Measurements from ENCODE around the gene ACVR1B.
"Not testable (repeated sequence)": the region's sequence is repeated elsewhere in the genome, so short reads cannot be mapped to it uniquely, and the experiment has no call there.

Gene ACVR1B

DNA sequence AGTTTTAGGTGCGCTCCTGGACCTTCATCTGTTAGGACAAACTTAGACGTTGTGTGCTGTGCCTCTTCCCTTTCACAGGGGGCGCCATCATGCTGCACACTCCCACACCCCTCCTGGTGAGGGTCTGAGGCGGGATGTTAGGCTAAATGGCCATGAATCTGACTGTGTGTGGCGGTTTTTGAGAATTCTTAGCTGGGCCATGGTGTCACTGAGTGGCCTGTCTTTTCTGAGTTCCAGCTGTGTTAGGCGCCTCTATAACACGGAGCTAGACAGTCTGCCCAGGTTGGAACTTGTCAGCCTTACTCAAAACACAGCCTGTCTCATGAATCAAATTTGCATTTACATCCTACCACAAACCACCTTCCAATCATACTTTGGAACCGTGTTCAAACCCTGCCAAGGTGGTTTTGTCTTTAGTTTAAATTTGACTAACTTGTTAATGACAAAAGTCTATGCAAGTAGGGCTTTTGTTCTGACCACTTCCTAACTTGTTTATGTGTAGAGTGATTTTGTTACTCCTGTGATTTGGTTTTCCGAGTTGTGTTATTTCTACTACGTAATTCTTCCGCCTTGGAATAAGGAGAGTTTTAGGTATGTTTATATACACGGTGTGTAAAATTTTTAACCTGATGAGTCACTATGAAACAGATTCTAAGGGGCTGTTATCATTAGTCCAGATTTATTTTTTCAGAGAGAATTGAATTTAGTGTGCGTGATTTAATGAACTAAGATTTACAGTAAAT is 19.6 kb downstream of the ACVR1B start:
- DNase-seq (ENCODE audit: low spot score): no peak

DNA sequence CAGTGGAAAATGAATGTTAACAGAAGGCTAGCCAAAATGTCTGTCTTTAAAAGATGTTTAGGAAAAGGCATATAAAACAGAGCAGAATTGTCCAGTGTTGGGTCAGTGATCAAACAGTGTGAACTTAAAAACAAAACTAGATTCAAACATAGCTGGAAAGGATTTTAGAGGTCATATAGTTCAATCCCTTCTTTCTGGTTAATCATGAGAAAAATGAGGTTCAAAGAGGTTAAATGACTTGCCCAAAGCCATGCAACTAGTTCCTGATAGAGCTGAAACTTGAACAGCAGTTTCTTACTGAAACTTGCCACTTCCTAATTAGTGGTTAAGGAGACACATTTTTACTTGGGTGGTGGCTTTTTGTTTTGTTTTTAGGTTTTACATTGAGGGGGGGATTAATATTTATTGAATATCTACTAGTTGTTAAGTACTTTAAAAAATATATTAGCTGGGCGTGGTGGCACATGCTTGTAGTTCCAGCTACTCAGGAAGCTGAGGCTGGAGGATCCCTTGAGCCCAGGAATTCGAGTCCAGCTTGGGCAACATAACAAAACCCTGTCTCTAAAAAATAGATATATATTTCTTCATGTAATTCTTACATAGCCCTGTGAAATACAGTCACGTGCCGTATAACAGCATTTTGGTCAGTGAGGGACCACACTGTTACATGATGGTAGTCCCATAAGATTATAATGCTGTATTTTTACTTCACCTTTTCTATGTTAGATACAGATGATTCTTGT is 20.4 kb downstream of the ACVR1B start:
- no peak for DNase-seq (ENCODE audit: low spot score)

DNA sequence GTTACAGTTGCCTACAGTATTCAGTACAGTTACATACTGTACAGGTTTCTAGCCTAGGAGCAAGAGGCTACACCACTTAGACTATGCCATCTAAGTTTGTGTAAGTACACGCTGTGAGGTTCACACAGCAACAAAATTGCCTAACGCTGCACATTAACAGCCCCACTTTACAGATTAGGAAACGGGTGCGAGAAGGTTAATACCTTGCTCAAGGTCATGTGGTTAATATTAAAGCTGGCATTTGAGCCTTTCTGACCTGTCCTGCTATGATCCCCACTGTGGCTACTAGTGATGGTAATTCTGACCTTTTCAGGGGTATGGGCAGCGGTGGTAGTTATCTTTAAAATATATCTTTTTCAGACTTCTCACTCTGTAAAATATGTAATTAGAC is 20.9 kb downstream of the ACVR1B start:
- DNase-seq (ENCODE audit: low spot score): no peak

DNA sequence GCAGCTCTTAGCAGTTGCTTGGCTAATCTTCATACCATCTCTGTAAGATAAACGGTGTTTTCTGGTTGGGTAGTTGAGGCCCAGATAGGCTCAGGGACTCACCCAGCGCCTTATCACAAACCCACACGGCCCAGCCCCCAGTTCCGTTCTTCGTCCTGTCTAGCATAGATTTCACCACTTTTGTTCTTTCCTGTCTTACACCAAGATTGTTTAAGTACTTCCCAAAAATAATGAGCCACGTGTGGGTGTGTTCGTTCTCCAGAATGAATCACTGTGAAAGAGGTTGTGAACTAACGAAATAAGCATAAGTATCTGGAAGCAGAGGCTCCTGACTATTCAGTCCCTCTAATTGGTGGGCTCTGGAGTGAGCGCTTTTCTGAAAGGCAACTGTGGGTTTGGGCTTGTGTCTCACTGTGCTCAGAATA is 21.4 kb downstream of the ACVR1B start:
- no peak for DNase-seq (ENCODE audit: low spot score)

DNA sequence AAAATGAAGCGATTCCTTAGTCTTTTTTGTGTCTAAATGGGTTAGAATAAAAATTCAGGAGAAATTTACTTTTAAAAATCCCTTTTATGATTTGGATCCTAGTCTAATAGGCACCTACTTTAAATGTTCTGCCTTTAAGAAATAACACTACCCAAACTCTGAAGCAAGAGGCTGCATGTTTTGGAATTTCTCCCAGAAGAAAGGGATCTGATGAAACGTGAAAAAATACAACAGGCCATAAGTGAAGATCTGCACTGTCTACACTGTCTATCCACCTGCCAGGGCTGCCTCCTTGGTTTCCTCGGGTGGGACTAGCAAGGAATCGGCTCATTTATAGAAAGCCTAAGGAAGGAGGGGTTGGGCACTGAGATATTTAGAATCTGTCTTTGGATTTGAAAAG is 22.1 kb downstream of the ACVR1B start:
- no peak for DNase-seq (ENCODE audit: low spot score)

DNA sequence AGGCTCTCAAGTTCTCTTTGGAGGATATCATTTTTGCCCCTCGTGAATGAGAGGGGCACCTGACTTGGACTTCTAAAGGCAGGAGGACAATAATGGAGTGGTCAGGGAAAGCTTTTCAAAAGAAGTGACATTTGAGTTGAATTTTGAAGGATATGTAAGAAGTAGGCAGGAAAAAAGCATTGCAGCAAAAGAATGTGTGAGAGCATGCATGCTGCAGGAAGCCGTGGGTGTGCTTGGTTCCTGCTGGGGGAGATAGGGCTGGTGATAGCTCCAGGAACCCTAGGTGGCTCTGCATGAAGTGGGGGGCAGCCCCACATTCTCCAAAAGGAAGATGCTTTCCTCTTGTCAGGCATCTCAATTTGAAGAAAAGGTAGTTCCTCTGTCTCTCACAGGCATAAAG is 23.1 kb downstream of the ACVR1B start:
- no peak for DNase-seq (ENCODE audit: low spot score)

DNA sequence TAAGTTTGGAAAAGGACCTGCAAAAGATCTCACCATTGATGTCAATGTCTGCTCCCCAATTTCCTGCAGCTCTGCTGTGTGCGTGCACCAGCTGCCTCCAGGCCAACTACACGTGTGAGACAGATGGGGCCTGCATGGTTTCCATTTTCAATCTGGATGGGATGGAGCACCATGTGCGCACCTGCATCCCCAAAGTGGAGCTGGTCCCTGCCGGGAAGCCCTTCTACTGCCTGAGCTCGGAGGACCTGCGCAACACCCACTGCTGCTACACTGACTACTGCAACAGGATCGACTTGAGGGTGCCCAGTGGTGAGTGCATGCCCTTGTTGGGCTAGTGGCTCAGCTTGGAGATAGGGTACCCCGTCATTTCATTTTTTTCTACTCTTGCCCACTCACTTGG is 23.7 kb downstream of the ACVR1B start:
- no peak for DNase-seq (ENCODE audit: low spot score)

DNA sequence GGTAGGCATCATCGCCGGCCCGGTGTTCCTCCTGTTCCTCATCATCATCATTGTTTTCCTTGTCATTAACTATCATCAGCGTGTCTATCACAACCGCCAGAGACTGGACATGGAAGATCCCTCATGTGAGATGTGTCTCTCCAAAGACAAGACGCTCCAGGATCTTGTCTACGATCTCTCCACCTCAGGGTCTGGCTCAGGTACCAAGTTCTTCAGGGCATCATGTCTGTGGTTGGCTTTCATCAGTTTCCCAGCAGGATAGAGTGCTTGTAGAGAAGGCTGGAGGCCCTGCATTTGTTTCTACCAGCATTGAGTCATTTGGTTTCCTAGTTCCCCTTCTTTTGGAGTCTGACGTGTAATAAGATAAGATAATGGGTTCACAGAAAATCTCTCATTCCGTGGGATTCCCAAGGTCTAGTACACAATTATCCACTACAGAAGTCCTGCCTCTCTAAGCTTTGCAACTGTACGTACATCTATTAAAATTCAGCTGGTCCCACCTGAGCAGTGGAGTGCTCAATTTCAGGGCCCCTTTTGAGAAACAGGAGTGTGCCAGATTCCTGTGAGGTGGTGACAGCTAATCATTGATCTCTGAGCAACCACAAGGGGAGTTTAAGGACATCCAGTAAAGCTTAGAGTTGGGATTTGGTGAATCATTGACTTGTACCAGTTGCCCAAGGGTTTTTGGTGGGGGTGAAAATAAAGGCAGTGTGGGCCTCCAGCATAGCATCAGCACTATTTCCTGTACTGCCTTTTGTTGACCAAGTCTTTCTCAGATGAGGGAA is 25.1 kb downstream of the ACVR1B start:
- no peak for DNase-seq (ENCODE audit: low spot score)

DNA sequence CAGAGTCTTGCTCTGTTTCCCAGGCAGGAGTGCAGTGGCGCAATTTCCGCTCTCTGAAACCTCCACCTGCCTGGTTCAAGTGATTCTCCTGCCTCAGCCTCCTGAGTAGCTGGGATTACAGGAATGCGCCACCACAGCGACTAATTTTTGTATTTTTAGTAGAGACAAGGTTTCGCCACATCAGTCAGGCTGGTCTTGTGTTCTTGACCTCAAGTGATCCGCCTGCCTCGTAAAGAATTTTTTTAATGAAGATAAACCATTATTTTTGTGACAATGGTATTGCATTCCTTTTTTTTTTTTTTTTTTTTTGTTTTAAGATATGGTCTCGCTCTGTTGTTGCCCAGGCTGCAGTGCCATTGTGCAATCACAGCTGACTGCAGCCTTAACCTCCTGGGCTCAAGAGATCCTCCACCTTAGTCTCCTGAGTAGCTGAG is 25.8 kb downstream of the ACVR1B start:
- DNase-seq (ENCODE audit: low spot score): no peak

DNA sequence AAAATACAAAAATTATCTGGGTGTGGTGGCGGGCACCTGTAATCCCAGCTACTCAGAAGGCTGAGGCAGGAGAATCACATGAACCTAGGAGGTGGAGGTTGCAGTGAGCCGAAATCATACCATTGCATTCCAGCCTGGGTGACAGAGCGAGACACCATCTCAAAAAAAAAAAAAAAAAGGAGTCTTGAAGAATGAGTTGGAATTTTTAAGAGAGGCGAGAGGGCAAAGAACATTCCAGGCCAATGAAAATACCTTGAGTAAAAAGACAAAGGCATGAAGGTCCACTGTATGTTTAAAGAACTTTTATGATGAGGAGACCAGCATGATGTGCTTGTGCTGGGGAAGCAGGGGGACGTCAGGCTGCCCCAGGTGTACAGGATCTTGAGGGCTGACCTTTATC is 27.8 kb downstream of the ACVR1B start:
- not testable (repeated sequence) for DNase-seq (ENCODE audit: low spot score)

DNA sequence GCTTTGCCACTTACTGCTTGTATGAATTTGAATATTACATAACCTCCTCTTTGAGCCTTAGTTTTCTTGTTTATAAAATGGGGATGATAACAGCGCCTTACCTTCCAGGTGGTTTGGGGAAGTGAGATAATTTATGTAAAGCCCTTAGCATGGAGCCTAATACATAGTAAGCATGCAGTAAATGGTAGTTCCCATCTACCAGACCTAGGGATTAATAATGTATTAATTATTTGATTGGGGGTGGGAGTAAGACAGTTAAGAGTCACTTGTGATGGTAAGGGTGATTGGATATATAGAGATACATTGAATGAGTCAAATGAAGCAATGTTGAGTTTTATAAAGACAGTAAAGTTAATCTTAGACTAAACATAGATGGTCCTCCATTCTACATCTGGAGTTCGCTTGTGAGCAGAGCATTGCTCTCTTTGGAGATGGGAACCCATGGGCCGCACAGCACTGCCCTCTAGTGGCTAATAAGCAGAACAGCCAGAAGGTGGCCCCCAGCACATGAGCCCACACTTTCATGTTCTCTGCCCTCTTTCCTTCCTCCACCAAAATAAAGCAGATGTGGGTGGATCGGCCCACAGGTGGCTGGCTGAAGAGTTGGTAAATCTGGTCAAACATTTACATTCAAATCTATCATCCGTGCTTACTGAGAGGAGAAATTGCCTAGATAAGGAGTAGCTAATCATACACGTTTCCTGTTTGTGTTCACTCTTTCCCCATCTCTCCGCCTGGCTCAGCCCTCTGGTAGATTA is 28.7 kb downstream of the ACVR1B start:
- peak; percentile 75 for DNase-seq (ENCODE audit: low spot score)

DNA sequence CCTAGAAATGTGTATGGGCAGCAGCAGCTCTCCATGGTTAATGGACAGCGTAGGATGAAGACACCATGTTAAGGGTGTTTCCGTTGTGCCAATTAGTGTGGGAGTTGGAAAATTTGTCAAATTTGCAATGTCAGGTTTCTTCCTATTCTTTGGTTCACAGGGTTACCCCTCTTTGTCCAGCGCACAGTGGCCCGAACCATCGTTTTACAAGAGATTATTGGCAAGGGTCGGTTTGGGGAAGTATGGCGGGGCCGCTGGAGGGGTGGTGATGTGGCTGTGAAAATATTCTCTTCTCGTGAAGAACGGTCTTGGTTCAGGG is 29.3 kb downstream of the ACVR1B start:
- DNase-seq (ENCODE audit: low spot score): no peak

DNA sequence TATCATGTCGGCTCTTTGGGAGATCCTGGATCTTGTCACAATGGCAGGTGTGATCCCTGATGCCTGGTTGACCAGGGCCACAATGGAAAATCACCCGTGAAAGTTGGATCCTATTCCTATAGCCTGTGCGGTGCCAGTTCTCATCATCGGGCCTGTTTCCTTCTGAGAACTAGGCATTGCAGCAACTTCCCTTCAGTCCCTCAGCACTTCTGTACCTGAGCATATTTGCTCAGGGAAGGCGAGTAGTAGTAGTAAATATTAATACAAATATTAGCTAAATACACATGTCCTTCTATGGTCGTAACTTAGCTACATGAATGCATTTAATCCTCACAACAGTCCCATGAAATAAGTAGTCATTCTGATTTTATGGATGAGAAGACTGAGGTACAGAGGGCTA is 33.2 kb downstream of the ACVR1B start:
- DNase-seq (ENCODE audit: low spot score): no peak

DNA sequence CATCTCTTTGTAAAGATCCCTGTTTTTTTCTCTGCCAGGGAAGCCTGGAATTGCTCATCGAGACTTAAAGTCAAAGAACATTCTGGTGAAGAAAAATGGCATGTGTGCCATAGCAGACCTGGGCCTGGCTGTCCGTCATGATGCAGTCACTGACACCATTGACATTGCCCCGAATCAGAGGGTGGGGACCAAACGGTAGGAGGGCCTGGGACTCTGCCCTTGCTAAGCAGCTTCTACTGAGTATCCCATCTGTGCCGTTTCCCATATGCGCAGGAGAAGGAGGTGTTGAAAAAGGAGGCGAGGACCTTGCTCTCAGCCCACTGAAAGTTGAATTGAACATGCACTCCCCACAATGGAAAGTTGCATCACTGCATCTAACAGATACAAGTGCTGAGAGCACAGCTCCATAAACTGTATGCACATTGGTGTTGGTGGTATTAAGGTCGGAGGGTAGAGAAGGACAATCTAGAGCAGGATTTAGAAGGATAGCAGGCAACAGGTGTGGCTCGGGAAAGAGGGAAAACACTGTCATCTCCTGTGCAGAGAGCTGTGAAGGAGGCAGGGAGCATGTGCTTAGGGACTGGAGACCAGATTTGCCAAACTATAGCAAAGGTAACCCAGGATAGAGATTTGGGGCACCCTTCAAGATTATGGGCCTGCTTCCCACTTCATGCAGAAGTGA is 33.8 kb downstream of the ACVR1B start:
- DNase-seq (ENCODE audit: low spot score): no peak

DNA sequence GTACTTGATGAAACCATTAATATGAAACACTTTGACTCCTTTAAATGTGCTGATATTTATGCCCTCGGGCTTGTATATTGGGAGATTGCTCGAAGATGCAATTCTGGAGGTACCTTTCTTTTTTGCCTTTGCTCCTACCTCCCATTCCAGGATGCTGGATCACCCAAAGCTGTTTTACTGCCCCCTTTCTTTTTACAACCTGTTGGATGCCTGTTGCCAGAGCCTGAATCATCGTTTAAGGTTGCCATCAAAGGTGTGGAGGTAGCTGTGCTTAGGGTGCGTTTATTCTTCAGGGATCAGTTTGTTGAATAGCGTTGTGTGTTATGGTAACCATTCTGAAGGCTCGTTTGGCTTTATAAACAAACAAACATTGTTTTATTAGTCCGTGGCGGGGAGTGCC is 35.3 kb downstream of the ACVR1B start:
- DNase-seq (ENCODE audit: low spot score): no peak

DNA sequence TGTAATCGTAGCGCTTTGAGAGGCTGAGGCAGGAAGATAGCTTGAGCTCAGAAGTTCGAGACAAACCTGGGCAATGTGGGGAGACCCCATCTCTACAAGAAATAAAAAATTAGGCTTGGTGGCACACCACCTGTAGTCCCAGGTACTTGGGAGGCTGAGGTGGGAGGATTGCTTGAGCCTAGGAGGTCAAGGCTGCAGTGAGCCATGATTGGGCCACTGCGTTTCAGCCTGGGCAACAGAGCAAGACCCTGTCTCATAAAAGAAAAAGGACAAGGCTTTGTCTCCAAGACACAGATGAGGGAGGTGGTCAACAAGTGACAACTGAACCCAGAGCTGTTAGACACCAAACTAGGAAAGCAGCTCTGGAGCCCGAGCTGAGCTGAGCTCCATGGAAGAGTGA is 40.7 kb downstream of the ACVR1B start:
- DNase-seq (ENCODE audit: low spot score): no peak

DNA sequence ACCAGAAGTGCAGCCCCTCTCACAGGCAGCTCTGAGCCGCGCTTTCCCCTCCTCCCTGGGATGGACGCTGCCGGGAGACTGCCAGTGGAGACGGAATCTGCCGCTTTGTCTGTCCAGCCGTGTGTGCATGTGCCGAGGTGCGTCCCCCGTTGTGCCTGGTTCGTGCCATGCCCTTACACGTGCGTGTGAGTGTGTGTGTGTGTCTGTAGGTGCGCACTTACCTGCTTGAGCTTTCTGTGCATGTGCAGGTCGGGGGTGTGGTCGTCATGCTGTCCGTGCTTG is 43.0 kb downstream of the ACVR1B start:
- DNase-seq (ENCODE audit: low spot score): no peak

DNA sequence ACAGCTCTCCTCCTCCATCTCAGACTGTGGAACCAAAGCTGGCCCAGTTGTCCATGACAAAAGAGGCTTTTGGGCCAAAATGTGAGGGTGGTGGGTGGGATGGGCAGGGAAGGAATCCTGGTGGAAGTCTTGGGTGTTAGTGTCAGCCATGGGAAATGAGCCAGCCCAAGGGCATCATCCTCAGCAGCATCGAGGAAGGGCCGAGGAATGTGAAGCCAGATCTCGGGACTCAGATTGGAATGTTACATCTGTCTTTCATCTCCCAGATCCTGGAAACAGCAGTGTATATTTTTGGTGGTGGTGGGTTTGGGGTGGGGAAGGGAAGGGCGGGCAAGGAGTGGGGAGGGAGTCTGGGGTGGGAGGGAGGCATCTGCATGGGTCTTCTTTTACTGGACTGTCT is 43.5 kb downstream of the ACVR1B start:
- DNase-seq (ENCODE audit: low spot score): no peak

DNA sequence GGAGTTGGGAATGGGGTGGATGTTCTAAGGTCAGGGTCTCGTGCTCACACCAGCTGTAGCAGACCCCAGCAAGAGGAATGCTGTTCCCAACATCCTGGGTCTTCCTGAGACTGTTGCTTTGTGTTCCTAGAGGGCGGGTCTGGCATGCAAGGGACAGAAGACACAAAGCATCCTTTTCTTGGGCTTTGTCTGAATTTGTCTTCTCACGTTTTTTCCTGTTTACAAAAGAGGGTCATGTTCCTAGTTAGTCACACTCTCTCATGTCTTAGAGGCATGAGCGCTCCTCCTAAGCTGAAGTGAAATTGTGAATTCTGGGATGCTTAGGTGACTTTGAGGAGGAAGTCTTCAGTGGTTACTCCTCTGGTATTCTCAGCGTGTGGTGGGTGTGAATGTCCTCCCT is 45.6 kb downstream of the ACVR1B start:
- DNase-seq (ENCODE audit: low spot score): no peak

DNA sequence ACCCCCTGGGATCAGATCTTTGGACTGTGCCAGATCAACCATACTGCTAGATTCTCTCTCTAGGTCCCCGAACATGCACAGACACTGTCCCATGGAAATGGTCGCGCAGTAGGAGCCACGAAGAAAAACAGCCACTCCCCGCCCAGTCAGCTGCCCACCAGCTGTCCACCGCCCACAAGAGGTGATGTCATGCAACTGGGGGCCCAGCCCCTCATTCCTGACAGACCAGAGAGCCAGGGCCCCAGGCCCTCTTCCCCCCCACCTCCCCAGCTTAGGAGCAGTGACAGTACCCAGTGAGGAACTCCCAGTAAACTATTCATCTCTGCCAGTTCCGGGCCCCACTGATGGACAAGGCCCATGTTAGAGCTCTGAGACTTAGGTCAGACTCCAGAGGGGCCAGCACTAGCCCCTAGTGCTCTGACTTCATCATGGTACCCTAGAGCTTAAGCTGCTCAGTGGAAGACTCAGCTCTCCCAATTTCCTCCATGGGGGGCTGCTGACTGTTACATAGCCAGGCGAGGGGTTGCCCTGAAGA is 51.6 kb downstream of the ACVR1B start:
- no peak for DNase-seq (ENCODE audit: low spot score)

DNA sequence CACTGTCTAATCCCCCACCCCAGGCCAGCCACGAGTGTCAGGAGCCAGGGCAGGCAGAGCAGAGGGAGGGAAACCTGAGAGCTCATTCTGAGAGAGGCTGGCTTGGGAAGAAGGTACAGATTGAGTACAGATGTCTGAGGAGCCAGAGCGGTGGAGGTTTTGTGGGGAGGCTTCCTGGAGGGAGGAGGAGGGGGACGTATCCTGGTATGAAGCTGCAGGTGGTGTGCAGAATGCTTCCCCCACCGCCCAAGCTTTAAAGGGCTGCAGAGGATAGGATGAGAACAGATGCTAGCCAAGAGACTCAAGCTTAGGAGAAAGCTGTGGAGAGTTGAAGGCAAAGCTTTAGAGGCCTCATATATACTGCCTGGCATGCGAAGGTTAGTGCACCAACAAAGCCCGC is 52.1 kb downstream of the ACVR1B start:
- no peak for DNase-seq (ENCODE audit: low spot score)

Data from hematopoietic multipotent progenitor cell treated with erythropoietin and hydrocortisone succinate and interleukin-3 and kit ligand, for 17 days (in vitro differentiated cells).